Measurements from ENCODE around the gene CNNM4.

CNNM4 gene

GRCh38 chr2:96759548-96759947 lies 1.2 kb upstream of the CNNM4 start:
- no peaks in the 10 kb centered on the region for H3K9me2 ChIP-seq (replicated peaks; ENCODE audit: low read depth, low read length)
- no peaks in the 10 kb centered on the region for H3K27me3 ChIP-seq (ENCODE audit: insufficient read depth, low read length, poor library complexity, severe bottlenecking)
- no peak overlapping the region for H3K4me3 ChIP-seq (ENCODE audit: low read length, poor library complexity, severe bottlenecking)
- peak overlapping the region; percentile 67 for H3K9ac ChIP-seq (ENCODE audit: low read depth, low read length, poor library complexity, severe bottlenecking)
- H3F3A ChIP-seq (ENCODE audit: low read depth): no peaks in the 10 kb centered on the region
- no peaks in the 10 kb centered on the region for H4K20me1 ChIP-seq (ENCODE audit: insufficient read depth, low read length, poor library complexity, severe bottlenecking)
- peaks cover 43% of the 10 kb centered on the region for H3K4me1 ChIP-seq (ENCODE audit: insufficient read depth, low read length, poor library complexity, severe bottlenecking)
- no peaks in the 10 kb centered on the region for H3K36me3 ChIP-seq (ENCODE audit: insufficient read depth, low read length)
- no peak for TF ChIP-seq EZH2phosphoT487 (IDR thresholded peaks at IDR 0.05; ENCODE audit: borderline replicate concordance)
- no peak for TF ChIP-seq CTCF (conservative IDR thresholded peaks at IDR 0.05; ENCODE audit: low read length)
- no peaks in the 10 kb centered on the region for H3K79me2 ChIP-seq (ENCODE audit: insufficient read depth, low read length)
- H2AFZ ChIP-seq (ENCODE audit: low read length): peak overlapping the region; percentile 72
- H3K4me2 ChIP-seq (ENCODE audit: low read depth, low read length, poor library complexity, severe bottlenecking): peak overlapping the region; percentile 87
- H3K9me3 ChIP-seq (ENCODE audit: insufficient read depth, low read depth, low read length): no peaks in the 10 kb centered on the region

GRCh38 chr2:96760986-96761832 lies 507 bp downstream of the CNNM4 start:
- H3K4me3 ChIP-seq (ENCODE audit: low read length, poor library complexity, severe bottlenecking): peak overlapping the region; percentile 70
- TF ChIP-seq CTCF (conservative IDR thresholded peaks at IDR 0.05; ENCODE audit: low read length) (peak; percentile 53; the same call in 1 of the 2 replicates), EZH2phosphoT487 (IDR thresholded peaks at IDR 0.05; ENCODE audit: borderline replicate concordance) (no peak)
- no peaks in the 10 kb centered on the region for H3K9me2 ChIP-seq (replicated peaks; ENCODE audit: low read depth, low read length)
- H4K20me1 ChIP-seq (ENCODE audit: insufficient read depth, low read length, poor library complexity, severe bottlenecking): no peaks in the 10 kb centered on the region
- H3K9ac ChIP-seq (ENCODE audit: low read depth, low read length, poor library complexity, severe bottlenecking): peak overlapping the region; percentile 43
- no peaks in the 10 kb centered on the region for H3K79me2 ChIP-seq (ENCODE audit: insufficient read depth, low read length)
- H3F3A ChIP-seq (ENCODE audit: low read depth): no peaks in the 10 kb centered on the region
- peak overlapping the region; percentile 89 for H3K4me2 ChIP-seq (ENCODE audit: low read depth, low read length, poor library complexity, severe bottlenecking)
- peak overlapping the region; percentile 45; the same call in 1 of the 2 replicates for H2AFZ ChIP-seq (ENCODE audit: low read length)
- no peaks in the 10 kb centered on the region for H3K9me3 ChIP-seq (ENCODE audit: insufficient read depth, low read depth, low read length)
- no peaks in the 10 kb centered on the region for H3K36me3 ChIP-seq (ENCODE audit: insufficient read depth, low read length)
- H3K27me3 ChIP-seq (ENCODE audit: insufficient read depth, low read length, poor library complexity, severe bottlenecking): no peaks in the 10 kb centered on the region
- H3K4me1 ChIP-seq (ENCODE audit: insufficient read depth, low read length, poor library complexity, severe bottlenecking): peaks cover 47% of the 10 kb centered on the region

- Histone ChIP-seq H3K9me2 (replicated peaks; ENCODE audit: low read depth, low read length) (no peaks in the 10 kb centered on the region), H3F3A (ENCODE audit: low read depth) (no peaks in the 10 kb centered on the region), H4K20me1 (ENCODE audit: insufficient read depth, low read length, poor library complexity, severe bottlenecking) (no peaks in the 10 kb centered on the region), H3K9ac (ENCODE audit: low read depth, low read length, poor library complexity, severe bottlenecking) (peak overlapping the region; percentile 48), H3K27me3 (ENCODE audit: insufficient read depth, low read length, poor library complexity, severe bottlenecking) (no peaks in the 10 kb centered on the region), H3K36me3 (ENCODE audit: insufficient read depth, low read length) (no peaks in the 10 kb centered on the region), H3K4me3 (ENCODE audit: low read length, poor library complexity, severe bottlenecking) (peak overlapping the region; percentile 70), H3K79me2 (ENCODE audit: insufficient read depth, low read length) (no peaks in the 10 kb centered on the region), H3K9me3 (ENCODE audit: insufficient read depth, low read depth, low read length) (no peaks in the 10 kb centered on the region), H3K4me1 (ENCODE audit: insufficient read depth, low read length, poor library complexity, severe bottlenecking) (peaks cover 49% of the 10 kb centered on the region), H3K4me2 (ENCODE audit: low read depth, low read length, poor library complexity, severe bottlenecking) (peak overlapping the region; percentile 89), H2AFZ (ENCODE audit: low read length) (no peak overlapping the region)
- TF ChIP-seq CTCF (conservative IDR thresholded peaks at IDR 0.05; ENCODE audit: low read length): no peak
- TF ChIP-seq EZH2phosphoT487 (IDR thresholded peaks at IDR 0.05; ENCODE audit: borderline replicate concordance): no peak
Measured at GRCh38 chr2:96762529-96763311, 2.0 kb downstream of the CNNM4 start.

Data from Loucy (cell line).